Omental fat pad (tissue), 4 donors: ENCODE data around the gene AQP10. TPM values are rescaled to one million over a fixed set of nuclear protein-coding genes. Genes with fewer than 3 reads are reported as not detected.

Source experiments
- ATAC-seq: fragments of 150-250 bp; one replicate; pipeline ENCODE4 v1.9.1; 2016; ENCODE audit warnings: mild to moderate bottlenecking, moderate library complexity; ENCODE audit not compliant: low FRiP score
- DNase-seq: peaks from one replicate; pipeline ENCODE4 v3.0.0-alpha.2; 2019; ENCODE audit warnings: low spot score
- total RNA-seq, 4 donors: library from RNA; depleted of rRNA; stranded (reverse); fragments of >200 nt; gene quantifications; one replicate each; pipeline ENCODE4 v1.1.0, GENCODE V29; 2016
- TF ChIP-seq, protein P1 (sequence below), 3 donors: fragments of 450-650 bp; IDR thresholded peaks; one replicate each; pipeline ENCODE4 v1.5.1; 2016 to 2017; ENCODE audit warnings: antibody characterized with exemption in 3 of 3, mild to moderate bottlenecking in 3 of 3, moderate library complexity in 2 of 3

The AQP10 gene
- total RNA-seq, 4 donors from 2014 or later = 0.25 to 0.37 TPM; not detected in 2

DNA sequence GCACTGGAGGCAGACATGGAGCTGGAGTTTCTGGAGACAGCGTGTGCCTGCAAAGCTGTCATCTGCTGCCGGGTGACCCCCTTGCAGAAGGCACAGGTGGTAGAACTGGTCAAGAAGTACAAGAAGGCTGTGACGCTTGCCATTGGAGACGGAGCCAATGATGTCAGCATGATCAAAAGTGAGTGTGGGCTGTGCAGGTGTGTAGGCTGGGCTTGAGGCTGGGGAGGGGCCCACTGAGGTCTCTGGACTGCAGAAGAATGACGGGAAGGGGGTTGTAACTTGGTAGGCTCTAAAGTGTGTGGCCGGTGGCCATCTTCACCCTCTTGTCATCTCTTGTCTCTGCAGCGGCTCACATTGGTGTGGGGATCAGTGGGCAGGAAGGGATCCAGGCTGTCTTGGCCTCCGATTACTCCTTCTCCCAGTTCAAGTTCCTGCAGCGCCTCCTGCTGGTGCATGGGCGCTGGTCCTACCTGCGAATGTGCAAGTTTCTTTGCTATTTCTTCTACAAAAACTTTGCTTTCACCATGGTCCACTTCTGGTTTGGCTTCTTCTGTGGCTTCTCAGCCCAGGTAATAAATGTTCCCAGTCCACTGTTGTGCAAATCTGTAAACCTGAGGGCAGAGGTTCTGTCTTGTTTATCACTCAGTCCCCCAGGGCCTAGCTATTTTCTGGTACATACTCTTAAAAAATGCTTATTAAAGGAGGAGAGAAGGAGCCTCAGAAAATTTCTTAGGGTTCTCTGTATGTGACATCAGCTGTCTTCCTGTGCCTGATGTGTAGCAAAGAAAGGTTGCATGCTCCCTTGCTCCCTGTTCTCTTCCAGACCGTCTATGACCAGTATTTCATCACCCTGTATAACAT, 24.3 kb downstream of the AQP10 start:
- TF ChIP-seq, protein P1, sequence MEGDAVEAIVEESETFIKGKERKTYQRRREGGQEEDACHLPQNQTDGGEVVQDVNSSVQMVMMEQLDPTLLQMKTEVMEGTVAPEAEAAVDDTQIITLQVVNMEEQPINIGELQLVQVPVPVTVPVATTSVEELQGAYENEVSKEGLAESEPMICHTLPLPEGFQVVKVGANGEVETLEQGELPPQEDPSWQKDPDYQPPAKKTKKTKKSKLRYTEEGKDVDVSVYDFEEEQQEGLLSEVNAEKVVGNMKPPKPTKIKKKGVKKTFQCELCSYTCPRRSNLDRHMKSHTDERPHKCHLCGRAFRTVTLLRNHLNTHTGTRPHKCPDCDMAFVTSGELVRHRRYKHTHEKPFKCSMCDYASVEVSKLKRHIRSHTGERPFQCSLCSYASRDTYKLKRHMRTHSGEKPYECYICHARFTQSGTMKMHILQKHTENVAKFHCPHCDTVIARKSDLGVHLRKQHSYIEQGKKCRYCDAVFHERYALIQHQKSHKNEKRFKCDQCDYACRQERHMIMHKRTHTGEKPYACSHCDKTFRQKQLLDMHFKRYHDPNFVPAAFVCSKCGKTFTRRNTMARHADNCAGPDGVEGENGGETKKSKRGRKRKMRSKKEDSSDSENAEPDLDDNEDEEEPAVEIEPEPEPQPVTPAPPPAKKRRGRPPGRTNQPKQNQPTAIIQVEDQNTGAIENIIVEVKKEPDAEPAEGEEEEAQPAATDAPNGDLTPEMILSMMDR (IDR thresholded peaks at IDR 0.05) = no peak
- DNase-seq (no peak), ATAC-seq (no peak)

DNA sequence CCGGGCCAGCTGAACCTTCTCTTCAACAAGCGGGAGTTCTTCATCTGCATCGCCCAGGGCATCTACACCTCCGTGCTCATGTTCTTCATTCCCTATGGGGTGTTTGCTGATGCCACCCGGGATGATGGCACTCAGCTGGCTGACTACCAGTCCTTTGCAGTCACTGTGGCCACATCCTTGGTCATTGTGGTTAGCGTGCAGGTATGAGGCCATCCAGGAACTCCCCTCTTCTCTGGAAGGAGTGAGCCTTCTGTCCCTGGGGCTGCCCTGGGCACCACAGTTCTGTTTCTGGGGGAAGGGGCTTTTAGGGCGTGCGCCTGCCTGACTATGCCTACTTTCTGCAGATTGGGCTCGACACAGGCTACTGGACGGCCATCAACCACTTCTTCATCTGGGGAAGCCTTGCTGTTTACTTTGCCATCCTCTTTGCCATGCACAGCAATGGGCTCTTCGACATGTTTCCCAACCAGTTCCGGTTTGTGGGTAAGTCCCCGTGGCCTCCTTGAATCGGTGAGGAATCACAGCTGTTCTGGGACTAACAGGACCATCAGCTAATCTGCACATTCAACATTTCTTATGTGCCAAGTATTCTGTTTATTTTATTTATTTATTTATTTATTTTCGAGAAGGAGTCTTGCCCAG, 25.5 kb downstream of the AQP10 start:
- no peak for DNase-seq
- no peak for ATAC-seq
- TF ChIP-seq, protein P1 (IDR thresholded peaks at IDR 0.05) = no peak

DNA sequence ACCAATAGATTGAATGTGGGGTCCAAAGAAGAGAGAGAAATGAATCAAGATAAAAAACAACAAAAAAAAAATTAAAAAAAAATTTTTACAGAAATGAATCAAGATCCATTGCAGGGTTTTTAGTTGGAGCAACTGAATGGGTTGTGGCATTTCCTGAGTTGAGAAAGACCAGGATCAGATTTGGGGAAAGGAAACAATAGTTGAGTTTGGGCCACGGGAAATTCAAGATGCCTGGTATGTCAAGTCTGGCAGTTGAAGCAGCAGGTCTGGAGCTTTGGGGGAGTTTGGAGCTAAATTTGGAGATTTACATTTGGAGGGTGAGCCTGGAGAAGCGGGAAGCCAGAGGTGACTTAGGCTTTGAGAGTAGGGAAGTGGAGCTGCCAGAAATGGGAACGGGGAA, 27.1 kb downstream of the AQP10 start:
- DNase-seq (no peak), ATAC-seq (no peak)
- TF ChIP-seq, protein P1 (IDR thresholded peaks at IDR 0.05) = no peak

DNA sequence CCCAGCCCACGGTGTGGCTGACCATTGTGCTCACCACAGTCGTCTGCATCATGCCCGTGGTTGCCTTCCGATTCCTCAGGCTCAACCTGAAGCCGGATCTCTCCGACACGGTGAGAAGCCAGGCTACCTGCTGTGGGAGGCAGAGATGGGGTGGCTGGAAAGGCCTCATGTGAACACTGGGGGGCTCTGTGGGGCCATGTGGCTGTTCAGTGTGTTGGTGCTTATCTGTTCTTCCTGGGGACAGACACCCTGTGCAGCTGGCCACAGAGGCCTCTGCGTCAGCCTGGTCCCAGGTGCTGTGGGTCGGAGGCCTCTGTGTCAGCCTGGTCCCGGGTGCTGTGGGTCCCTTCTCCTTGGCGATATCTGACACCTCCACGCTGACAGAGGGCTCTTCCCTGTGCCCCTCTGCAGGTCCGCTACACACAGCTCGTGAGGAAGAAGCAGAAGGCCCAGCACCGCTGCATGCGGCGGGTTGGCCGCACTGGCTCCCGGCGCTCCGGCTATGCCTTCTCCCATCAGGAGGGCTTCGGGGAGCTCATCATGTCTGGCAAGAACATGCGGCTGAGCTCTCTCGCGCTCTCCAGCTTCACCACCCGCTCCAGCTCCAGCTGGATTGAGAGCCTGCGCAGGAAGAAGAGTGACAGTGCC, 27.7 kb downstream of the AQP10 start:
- no peak for DNase-seq
- TF ChIP-seq, protein P1 (IDR thresholded peaks at IDR 0.05) = no peak
- no peak for ATAC-seq

DNA sequence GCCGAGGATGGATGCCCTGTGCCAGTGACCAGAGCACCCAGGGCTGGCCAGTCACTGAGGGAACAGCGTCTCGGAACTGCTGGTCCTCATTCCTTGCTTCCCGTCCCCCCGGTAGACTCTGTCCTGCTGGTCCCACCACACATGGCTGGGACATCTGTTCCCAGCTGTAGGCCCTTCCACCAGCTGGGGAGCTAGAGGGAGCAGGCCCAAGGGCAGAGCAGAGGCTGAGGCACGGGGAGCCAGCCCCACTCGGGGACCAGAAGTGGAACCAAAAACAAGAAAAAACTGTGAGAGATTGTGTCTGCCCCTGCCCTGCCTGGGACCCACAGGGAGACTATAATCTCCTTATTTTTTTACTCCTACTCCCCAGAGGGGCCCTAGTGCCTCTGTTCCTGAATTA, 28.2 kb downstream of the AQP10 start:
- DNase-seq = no peak
- TF ChIP-seq, protein P1 (IDR thresholded peaks at IDR 0.05) = no peak
- no peak for ATAC-seq

DNA sequence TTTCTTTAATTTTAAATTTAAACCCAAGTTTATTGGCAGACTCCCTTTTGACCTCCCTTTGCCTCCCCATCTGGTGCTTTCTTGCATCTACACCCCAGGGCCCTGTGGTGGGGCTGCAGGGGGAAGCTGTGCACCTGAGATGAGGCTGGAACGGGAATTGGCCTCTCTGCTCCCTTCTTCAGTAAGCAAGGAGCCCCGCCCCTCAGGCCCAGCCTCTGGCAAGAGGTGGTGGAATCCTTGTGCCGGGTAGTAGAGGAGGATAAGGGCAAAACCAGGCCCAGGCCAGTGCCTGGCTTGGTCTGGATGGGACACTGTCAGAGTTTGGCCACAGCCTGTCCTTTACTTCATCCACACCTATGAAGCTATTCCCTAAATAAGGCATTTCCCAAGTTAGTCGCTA, 29.5 kb downstream of the AQP10 start:
- TF ChIP-seq, protein P1 (IDR thresholded peaks at IDR 0.05) = no peak
- no peak for DNase-seq
- no peak for ATAC-seq
